ENCODE data around the gene TEFM.
"Not testable (repeated sequence)": the region's sequence is repeated elsewhere in the genome, so short reads cannot be mapped to it uniquely, and the experiment has no call there.

TEFM gene

GRCh38 chr17:30921544-30922196 is 15.6 kb upstream of the TEFM start, which contains the start of gene ADAP2:
Gene ADAP2 (plus strand): TSS chr17:30921945. CDS start chr17:30922015, 70 bp downstream.
- DNase-seq (ENCODE audit: low read depth in 1 of 2, low spot score in 1 of 2): no peak

- no peak for DNase-seq (ENCODE audit: low read depth in 1 of 2, low spot score in 1 of 2)
These were observed 14.9 kb upstream of the TEFM start for GRCh38 chr17:30920683-30921543.

GRCh38 chr17:30920282-30920681 is 14.2 kb upstream of the TEFM start:
- DNase-seq (ENCODE audit: low read depth in 1 of 2, low spot score in 1 of 2): no peak

DNA sequence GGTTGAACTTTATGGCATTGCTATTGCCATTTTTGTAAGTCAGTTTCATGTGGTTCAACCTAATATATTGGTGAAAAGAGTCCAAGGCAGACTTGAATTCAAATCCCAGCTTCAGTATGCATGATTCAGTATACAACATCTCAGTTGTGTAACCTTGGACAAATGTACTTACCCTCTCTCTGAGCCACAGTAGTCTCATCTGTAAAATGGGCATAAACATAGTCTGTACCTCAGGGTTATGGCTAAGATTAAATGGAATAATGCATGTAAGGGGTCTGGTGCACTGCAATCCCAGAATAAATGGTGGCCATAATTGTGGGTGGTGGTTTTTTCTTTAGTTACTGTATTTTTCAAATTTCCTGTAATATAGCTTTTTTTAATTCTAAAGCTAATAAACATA is 11.0 kb upstream of the TEFM start:
- DNase-seq (ENCODE audit: low read depth in 1 of 2, low spot score in 1 of 2): no peak

DNA sequence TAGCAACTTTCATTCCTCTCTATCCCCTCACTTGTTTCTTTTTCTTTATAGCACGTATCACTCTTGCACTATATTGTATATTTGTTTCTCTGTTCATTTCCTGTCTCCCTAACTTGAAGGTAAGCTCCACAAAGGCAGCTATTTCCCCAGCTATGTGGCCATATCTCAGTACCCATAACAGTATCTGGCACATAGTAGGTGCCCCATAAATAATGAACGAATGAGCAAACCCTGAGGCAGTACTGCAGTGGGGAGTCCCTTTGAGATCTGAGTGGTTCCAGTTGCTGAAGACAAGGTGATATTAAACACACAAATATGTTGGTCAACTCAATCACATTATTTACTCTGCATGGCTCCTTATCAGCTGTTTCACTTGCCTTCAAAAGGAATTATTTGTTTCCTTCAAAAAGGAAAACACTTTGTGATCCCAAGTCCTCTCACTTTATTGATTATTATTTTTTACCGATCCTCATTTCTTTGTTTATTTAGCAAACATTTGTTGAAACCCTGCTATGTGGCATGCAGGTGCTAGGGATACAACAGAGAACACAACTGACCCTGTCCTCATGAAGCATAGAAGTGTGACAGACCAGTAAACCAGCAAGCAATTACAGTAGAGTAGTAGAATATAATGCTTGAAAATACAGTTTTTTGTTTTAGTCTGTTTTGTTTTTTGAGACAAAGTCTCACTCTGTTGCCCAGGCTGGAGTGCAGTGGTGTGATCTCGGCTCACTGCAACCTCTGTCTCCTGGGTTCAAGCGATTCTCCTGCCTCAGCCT is 10.0 kb upstream of the TEFM start:
- DNase-seq (ENCODE audit: low read depth in 1 of 2, low spot score in 1 of 2): no peak

DNA sequence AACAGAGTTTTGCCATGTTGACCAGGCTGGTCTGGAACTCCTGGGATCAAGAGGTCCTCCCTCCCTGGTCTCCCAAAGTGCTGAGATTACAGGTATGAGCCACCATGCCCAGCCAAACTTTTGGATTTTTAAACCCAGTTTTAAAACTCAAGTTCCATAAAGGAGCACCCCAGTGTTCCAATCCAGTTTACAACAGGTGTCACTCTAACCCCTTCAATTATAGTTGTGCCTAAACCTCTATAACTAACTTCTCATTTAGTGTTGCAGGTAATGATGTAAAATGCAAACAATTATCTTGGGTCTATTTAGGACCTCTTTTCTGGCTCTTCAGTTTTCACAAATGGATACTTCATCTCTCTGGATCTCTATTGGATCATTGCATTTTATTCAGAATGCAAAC is 7.9 kb upstream of the TEFM start:
- no peak for DNase-seq (ENCODE audit: low read depth in 1 of 2, low spot score in 1 of 2)

DNA sequence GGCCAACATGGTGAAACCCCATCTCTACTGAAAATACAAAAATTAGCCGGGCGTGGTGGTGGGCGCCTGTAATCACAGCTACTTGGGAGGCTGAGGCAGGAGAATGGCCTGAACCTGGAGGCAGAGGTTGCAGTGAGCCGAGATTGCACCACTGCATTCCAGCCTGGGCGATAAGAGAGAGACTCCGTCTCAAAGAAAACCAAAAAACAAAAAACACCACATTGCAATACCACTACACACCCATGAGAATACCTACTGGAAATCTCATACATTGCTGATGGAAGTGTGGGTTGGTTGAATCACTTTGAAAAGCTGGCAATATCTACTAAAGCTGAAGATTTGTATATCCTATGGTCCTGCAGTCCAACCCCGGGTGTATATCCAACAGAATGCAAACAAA is 4.1 kb upstream of the TEFM start:
- not testable (repeated sequence) for DNase-seq (ENCODE audit: low read depth in 1 of 2, low spot score in 1 of 2)

DNA sequence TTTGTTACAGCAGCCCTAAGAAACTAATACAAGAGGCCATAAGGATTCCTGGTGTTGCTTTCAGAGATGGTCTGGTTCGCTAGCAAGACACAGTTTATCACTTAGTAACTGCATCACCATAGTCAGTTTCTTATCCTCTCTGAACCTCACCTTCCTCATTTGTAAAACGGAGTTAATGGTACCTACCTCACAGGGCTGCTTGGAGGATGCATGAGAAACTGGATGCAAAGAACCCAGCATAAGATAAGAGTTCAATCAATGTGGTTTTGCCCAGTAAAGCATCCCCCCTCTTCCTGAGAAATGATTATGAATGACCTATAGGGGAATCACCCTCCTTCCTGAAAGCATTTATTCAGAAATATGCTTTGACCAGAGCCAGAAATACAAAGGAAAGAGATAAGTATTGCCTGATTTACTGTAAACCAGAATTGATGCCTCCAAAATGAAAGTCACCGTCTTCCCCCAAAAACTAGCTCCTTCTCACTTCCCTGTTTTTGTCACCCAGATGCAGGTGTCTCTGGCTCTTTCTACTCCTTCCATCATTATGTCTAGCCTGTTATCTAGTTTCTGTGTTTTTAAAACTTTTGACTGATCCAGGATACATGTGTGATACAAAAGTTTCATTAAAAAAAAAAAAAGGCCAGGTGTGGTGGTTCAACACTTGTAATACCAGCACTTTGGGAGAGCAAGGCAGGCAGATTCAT is 2.8 kb upstream of the TEFM start:
- DNase-seq (ENCODE audit: low read depth in 1 of 2, low spot score in 1 of 2): no peak

- no peak for DNase-seq (ENCODE audit: low read depth in 1 of 2, low spot score in 1 of 2)
These were observed 317 bp downstream of the TEFM start for GRCh38 chr17:30905742-30906100.

DNA sequence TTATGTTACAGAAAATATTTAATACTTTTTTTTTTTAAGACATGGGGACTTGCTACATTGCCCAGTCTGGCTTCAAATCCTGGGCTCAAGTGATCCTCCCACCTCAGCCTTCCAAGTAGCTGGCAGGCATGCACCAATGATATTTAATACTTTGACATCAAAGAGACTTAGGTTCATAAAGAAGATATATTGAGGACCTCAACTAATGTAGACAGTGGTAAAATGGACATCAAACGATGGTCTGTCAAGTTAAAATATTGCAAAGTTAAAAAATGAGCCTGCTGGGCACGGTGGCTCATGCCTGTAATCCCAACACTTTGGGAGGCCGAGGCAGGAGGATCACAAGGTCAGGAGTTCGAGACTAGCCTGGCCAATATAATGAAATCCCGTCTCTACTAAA is 8.7 kb downstream of the TEFM start:
- DNase-seq (ENCODE audit: low read depth in 1 of 2, low spot score in 1 of 2): no peak

DNA sequence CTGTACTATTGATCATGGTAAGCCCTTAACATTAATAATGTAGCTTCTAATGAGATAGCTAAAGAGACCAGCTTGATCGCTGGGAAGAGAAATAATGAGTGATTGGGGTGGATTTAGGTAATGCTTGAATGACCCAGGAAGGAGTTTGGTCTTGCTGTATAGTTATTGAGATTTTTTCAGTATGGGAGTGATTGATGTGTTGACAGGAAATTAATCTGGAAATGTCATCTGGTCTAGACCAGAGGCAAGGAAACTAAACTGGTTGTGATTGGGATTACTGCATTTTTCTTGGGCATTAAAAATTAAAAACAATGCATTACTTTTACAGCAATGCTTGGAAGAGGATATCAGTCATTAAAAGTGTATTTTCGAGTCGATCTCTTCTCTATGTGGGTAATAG is 11.8 kb downstream of the TEFM start:
- no peak for DNase-seq (ENCODE audit: low read depth in 1 of 2, low spot score in 1 of 2)

GRCh38 chr17:30886187-30886586 is 19.9 kb downstream of the TEFM start:
- no peak for DNase-seq (ENCODE audit: low read depth in 1 of 2, low spot score in 1 of 2)

DNA sequence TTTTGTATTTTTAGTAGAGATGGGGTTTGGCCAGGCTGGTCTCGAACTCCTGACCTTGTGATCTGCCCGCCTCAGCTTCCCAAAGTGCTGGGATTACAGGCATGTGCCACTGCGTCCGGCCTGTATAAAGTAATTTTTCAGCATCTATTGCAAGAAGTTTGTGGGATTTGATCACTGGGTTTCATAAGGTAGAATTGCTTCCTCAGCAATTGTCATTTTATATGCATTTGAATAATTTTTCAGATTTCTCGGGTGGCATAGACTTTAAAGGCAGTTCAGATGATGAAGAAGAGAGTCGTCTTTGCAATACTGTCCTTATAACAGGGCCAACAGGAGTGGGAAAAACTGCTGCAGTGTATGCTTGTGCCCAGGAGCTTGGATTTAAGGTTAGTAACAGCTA is 37.0 kb downstream of the TEFM start:
- no peak for DNase-seq (ENCODE audit: low read depth in 1 of 2, low spot score in 1 of 2)

- DNase-seq (ENCODE audit: low read depth in 1 of 2, low spot score in 1 of 2): no peak
These were observed 41.4 kb downstream of the TEFM start for GRCh38 chr17:30864636-30865035.

DNA sequence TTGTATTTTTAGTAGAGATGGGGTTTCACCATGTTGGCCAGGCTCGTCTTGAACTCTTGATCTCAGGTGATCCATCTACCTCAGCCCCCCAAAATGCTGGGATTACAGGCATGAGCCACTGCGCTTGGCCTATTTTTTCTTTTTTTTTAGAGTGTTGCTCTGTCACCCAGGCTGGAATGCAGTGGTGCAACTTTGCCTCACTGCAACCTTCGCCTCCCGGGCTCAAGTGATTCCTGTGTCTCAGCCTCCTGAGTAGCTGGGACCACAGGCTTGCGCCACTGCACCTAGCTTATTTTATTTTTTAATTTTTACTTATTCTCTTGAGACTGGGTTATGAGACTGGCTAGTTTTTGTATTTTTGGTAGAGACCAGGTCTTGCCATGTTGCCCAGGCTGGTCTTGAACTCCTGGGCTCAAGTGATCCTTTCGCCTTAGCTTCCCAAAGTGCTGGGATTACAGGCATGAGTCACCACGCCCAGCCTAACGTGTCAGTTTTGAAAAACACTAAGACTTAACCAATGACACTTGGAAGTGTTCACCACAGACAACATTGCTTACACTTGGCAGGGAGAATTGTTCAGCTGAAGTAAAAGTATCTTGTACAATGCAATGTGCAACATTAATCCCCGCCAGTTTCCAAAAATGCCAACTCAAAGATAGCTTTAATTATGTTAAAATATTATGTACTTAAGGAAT is 47.3 kb downstream of the TEFM start:
- DNase-seq (ENCODE audit: low read depth in 1 of 2, low spot score in 1 of 2): no peak

DNA sequence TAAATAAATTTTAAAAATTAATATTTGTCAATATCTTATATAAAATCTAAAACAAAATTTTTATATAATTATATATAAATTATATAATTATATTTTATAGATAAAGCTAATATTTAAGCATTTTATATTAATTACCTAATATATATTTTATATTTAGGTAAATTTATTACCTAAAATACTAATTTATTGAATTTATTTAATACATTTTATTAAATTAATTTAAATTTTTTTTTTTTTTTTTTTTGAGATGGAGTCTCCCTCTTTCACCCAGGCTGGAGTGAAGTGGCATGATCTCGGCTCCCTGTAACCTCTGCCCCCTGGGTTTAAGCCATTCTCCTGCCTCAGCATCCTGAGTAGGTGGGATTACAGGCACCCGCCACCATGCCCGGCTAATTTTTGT is 51.9 kb downstream of the TEFM start:
- no peak for DNase-seq (ENCODE audit: low read depth in 1 of 2, low spot score in 1 of 2)
